Measurements from ENCODE around the gene TBC1D2. TPM values are rescaled to one million over a fixed set of nuclear protein-coding genes. Genes with fewer than 3 reads are reported as not detected.
A peak's percentile ranks its signal among the peaks of the same experiment; 100 is the strongest.
"Not testable (repeated sequence)": the region's sequence is repeated elsewhere in the genome, so short reads cannot be mapped to it uniquely, and the experiment has no call there.

TBC1D2 gene, protein sequence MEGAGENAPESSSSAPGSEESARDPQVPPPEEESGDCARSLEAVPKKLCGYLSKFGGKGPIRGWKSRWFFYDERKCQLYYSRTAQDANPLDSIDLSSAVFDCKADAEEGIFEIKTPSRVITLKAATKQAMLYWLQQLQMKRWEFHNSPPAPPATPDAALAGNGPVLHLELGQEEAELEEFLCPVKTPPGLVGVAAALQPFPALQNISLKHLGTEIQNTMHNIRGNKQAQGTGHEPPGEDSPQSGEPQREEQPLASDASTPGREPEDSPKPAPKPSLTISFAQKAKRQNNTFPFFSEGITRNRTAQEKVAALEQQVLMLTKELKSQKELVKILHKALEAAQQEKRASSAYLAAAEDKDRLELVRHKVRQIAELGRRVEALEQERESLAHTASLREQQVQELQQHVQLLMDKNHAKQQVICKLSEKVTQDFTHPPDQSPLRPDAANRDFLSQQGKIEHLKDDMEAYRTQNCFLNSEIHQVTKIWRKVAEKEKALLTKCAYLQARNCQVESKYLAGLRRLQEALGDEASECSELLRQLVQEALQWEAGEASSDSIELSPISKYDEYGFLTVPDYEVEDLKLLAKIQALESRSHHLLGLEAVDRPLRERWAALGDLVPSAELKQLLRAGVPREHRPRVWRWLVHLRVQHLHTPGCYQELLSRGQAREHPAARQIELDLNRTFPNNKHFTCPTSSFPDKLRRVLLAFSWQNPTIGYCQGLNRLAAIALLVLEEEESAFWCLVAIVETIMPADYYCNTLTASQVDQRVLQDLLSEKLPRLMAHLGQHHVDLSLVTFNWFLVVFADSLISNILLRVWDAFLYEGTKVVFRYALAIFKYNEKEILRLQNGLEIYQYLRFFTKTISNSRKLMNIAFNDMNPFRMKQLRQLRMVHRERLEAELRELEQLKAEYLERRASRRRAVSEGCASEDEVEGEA
- 4.0 and 4.8 TPM in 2 replicates for total RNA-seq

DNA sequence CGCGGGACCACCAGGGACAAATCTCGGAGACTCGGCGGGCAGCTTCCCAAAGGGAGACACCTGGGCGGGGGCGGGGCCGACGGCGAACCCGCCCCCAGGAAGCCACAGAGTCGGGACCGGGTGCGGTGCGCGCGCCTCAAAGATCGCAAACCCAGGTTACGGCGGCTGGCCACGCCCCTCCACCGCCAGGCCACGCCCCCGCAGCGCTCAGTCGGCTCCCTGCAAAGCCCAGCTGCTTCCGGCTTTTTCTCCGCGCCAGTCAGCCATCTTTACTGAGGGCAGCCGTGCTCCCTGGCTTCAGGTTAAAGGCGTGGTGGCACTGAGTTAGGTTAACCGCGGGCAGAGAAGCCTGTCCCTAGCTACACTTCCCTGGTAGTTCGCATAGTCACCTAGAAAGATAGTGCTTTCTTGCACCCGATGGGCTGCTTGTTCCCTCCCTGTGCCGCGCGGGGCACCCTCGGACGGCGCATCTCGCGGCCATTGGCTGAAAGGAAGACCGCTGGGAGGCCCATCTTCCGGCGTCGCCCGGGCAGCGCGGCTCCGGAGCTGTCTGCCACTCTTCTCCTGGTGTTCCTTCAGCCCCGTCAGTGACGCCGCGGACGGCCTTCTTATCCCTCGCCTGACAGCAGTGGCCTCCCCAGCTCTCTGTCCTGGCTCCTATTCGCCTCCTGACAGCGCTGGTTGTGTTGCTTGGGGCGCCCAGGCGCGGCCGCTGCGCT lies at the start of gene TBC1D2:
TBC1D2 (minus strand) TSS at position 72 of the 719 bp plus-strand sequence. CDS start 108 bp downstream, outside the sequence.
- peak; percentile 96 for DNase-seq

DNA sequence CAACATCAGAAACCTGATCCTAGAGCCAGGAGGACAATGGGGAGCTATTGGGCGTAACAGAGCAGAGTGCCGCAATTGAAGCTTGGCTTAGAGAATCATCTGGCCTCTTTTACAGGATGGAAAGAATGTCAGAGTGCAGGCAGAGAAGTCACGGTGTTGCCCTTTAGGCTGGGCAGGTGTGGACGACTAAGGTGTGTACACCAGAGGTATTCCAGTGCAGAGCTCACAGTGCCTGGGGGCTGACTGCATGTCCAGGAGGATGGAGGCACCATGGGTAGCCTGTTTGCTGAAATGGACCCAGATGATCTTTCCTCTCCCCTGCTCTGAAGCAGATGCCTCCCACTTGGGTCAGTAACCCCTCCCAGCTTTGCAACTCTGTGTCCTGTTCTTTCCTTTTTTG lies 48.9 kb upstream of the TBC1D2 start:
- no peak for DNase-seq

DNA sequence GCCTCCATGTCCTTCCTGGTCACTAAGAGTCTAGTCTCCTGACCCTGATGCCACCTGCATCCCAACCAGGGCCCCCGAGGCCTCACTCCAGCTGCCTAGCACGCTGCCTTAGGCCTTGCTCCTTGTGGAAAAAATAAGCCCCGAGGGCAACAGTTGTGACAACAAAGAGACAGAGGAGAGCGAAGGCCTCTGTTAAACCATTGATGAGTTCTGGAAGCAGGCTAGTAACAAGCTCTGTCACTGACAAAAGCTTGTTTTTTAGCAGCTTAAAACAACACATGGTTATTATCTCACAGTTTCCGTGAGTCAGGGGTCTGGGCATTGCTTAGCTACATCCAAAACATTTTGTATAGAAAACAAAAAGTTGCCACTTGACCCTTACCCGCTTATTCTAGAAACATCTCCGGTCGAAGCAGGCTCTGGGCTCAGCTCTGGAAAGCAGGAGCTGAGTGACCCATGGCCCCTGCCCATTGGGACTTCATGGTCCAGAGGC lies 48.2 kb upstream of the TBC1D2 start:
- peak; percentile 20 for DNase-seq

DNA sequence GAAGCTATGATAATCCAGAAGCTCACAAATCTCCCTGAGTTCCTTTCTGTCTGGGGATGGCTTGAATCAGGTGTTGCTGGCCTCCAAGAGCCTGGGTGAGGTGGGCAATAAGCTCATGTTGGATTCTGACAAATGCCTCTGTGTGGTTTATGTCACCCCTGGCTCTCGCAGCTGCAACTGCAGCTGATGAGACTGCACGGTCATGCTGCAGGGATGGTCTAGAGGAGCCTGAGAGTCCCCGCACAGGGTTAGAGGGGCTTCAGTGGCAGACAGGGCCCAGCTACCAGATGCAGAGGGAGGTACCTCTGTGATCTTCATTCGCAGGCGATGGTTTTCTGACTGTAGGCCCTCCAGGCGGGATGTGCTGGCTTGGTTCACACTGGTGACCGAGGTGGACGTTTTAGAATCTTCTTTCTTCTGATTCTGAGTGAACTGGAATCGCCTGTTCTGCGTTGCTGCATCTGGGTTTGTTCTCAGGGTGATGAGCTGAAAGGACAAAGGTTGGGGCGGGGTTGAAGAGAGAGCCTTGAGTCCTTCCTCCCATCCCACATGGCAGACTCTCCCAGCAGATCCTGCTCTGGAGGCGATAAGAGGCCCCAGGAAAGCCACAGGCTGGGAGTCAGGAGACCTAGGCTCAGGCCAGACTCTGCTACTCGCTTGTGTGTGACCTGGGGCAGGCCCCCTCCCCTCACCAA lies 47.6 kb upstream of the TBC1D2 start:
- DNase-seq = no peak

DNA sequence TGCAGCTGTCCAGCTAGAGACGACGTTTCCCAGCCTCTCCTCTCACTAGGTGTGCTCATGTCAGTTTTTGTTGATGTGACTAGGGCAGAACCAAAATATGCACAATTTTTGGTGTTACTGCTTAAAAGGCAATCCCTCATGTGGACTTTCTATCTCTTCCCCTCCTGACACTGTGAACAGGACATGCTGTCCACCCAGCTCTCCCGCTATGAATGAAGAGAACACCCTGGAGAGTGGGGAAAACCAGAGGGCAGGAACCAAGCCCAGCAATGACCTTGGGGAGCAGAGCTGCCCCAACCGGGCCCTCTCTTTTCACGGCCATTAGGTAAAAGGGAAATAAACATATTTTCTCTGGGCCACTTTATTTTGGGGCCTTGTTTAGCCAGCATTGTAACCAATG lies 46.7 kb upstream of the TBC1D2 start:
- no peak for DNase-seq

DNA sequence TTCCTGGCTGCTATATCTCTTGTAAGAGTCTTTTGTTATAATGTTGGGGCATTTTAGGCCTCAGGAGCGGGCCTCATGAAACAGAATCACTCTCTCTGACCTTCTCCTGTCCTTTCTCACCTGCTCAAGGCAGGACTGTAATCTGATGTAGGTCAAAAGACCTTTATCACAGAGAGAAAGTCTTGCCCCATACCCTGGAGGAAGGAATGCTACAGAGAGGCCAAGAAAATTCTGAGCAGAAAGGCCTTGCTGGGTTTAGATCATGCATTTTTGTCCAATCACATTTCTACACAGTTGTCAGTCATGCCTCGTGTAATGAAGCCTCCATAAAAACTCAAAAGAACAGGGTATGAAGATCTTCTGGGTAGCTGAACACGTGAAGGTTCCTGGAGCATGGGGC lies 45.2 kb upstream of the TBC1D2 start:
- no peak for DNase-seq

DNA sequence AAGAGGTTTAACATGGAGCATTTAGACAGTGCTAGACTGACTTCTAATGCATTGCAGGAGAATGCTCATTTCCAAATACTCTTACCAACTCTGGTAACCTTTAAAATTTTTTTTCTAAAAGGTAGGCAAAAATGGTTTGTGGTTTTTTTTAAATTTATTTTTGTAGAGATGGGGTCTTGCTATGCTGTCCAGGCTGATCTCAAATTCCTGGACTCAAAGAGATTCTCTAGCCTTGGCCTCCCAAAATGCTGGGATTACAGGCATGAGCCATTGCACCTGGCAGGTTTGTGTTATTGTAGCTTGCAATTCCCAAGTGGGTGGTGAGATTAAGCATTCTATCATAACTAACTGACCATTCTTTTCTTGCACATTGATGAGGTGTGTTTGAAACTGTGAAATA lies 43.0 kb upstream of the TBC1D2 start:
- DNase-seq = no peak

DNA sequence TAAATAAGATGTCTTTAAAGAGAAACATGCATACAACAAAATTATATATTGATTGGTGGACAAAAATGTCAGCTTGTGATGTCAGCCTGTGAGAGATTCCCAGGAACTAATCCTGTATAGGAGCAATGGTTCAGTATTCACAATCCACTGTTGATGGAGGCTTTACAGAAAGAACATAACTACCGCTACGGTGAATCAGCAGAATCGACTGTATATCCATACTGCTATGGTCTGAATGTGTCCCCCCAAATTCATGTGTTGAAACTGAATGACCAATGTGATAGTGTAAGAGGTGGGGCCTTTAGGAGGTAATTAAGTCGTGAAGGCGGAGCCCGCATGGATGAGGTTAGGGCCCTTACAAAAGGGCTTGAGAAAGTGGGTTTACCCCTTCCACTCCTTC lies 40.4 kb upstream of the TBC1D2 start:
- DNase-seq = no peak

DNA sequence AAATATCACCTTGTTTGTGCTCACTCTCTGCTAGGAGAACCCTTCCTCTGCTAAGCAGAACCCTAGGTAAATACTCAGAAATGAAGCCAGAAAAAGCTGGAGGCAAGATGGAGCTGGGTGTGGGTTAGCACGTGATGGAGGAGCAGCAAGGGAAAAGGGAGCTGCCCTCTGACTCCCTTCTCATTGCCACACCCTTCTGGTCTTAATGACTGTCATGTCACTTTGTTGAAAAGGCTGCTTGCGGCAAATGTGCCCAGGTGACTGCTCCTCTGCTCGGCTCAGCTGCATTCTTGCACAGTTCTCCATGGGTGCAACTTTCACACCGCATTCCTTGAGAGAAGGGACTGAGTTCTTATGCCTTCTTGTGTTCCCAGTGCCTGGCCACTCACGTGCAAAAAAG lies 36.4 kb upstream of the TBC1D2 start:
- no peak for DNase-seq

DNA sequence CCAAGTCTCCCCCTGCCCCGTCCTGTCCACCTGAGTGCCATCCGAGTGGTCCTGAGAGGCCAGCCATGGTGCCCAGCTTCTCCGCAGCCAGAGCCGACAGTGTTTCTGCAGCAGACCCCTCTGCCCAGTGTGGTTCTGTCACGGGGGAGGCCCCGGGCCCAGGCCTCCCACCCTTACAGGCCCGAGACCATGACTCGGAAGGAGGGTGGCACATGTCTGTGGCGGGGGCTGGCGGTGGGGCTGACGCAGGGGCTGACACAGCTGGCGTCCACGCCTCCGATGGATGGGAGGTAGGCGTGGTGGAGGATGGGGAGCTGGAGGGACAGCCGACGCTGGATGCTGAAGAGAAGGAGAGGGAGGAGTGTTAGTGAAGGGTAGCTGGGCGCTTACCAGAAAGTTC lies 35.0 kb upstream of the TBC1D2 start:
- DNase-seq = no peak

DNA sequence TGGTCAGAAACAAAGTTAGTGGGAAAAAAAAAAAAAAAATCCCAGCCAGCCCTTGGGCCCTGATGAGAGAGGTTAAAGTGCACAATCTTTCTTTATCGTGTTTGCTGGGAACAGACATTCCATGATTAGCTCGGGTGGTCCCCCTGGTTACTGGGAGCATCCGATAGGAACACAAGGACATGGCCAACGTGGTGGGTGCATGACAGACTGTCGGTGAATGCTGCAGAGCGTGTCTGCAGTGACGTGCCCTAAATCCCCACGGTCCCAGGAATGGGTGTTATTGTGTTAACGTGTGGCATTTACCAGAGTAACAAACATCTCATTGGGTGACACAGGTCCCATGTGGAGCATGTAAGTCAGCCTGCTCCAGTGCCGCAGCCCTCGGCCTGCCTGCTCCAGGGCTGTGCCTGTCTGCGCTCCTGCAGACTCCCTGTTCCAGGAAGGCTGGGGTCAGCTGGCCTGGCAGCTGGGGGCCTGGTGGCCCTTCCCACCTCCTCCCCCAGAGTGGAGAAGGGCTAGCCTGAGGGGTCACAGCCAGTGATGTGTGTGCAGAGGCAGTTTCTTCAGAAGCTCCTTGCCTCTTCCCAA lies 34.3 kb upstream of the TBC1D2 start:
- no peak for DNase-seq

DNA sequence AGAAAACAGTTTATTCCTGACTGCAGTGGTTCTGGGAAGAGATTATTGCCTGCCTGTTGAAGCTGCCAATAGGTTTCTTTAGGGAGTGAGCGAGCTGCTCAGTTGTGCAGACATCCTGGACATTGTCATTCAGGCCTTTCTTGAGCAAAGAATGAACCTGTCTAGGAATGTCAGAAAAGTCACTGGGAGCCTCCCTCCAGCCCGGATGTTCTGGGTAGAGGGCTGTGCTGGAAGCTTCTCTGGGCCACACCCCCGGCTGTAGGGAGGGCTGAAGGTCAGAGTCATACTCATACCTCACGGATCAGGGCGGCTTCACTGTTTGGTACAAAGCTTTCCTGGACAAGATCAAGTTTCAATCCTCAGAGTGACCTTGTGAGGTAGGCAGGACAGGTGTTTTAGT lies 33.4 kb upstream of the TBC1D2 start:
- no peak for DNase-seq

DNA sequence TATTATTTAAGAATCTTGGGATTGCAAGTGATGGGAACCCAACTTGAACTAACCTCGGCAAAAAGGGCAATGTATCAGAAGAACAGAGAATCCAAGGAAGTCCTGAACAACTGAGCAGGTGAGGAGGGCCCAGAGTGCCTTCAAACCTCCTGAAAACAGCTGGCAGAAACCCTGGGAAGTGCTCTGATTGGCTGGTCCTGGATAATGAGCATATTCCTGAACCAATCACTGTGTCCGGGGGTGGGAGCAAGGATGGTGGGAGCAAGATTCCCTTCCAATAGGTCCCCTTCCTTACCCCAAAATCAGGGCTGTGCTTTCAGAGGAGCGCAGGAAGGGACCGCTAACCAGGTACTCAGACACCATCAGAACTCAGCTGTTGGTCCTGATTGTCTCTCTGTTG lies 31.9 kb upstream of the TBC1D2 start:
- DNase-seq = no peak

DNA sequence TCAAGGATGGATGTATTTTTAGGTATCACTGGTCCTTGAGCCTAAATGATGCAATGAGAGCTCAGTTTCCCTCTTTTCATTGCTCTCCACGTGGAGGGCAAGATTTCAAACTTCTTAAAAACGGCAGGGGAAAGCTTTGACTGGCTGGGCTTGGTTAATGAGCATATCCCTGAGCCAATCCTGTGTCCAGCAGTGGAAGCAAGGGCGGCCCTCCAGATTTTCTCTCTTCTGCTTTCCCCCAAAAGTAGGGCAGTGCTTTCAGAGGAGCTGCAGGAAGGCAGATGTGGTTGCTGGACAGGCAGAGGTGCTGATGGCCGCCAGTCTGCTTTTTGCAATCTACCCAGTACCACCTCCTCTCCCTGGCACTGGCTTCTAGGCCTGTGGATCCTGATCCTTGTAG lies 30.0 kb upstream of the TBC1D2 start:
- DNase-seq = no peak

DNA sequence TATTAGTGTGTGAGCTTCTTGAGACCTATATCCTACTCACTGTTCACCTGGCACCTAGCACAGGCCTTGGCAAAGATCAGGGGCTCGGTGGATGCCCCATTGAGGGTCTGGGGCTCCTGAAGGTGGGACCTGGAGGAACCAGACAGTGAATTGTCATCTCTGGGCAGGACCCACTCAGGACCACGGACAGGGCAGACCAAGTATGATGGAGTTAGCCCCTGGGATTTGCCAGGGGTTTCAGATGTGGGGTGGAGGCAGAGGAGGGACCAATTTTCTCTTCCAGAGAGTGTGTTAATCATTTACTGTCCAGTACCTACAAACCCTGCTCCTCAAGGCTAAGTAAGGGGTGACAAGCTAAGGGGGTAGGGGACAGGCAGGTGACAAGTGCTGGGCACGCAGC lies 29.3 kb upstream of the TBC1D2 start:
- no peak for DNase-seq

DNA sequence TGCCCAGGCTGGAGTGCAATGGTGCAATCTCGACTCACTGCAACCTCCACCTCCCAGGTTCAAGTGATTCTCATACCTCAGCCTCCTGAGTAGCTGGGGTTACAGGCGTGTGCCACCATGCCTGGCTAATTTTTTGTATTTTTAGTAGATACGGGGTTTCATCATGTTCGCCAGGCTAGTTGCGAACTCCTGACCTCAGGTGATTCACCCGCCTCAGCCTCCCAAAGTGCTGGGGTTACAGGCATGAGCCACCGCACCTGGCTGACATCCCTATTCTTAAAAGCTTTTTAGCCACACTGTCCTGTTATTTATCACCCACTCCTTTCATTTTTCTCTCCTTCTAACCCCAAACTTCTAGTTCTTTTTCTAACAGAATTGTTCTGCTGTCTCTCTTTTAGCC lies 27.7 kb upstream of the TBC1D2 start:
- DNase-seq = not testable (repeated sequence)

DNA sequence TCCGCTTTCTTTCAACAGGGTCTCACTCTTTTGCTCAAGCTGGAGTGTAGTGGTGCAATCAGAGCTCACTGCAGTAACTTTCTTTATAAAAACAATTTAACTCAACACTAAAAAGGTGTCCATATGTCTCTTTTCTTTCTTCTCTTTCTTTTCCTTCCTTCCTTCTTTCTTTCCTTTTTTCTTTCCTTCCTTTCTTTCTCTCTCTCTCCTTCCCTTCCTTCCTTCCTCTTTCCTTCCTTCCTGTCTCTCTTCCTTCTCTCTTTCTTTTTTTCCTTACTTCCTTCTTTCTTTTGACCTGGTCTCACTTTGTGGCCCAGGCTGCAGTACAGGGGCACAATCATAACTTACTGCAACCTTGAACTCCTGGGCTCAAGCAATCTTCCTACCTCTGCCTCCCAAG lies 25.8 kb upstream of the TBC1D2 start:
- no peak for DNase-seq

DNA sequence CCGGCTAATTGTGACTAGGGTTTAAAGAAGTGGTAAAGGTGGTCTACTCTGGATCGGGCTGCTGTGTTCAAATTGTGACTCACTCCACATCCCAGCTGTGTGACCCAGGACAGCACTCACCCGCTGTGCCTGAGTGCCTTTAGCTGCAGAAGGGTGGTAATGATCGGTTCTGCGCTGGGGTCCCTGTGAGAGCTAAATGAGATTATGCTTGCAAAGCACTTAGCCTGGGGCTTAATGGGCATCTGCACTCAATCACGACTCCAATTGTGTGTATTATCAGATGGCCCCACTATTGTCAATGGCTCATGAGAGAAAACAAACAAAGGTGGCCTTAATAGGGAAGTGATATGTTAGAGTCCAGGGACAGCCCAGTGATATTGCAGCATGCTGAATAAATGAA lies 25.1 kb upstream of the TBC1D2 start:
- DNase-seq = no peak

DNA sequence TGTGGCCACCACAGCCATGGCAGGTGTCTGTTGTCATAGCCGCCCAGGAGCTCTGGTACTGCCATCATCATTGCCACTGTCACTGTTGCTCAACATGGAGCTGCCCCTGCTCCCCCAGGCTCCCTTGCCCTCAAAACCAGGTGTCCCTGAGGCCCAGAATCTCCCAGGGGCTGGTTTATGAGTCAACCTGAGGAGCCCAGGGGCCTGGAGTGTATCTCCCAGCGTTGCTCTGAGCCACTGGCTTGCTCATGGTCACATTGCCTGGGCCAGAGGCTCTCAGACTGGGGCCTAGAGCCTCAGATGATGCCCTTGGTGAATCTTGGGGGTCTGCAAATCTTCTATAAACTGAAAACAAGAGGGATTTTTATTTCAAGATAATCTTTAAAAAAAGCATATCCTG lies 24.7 kb upstream of the TBC1D2 start:
- no peak for DNase-seq

DNA sequence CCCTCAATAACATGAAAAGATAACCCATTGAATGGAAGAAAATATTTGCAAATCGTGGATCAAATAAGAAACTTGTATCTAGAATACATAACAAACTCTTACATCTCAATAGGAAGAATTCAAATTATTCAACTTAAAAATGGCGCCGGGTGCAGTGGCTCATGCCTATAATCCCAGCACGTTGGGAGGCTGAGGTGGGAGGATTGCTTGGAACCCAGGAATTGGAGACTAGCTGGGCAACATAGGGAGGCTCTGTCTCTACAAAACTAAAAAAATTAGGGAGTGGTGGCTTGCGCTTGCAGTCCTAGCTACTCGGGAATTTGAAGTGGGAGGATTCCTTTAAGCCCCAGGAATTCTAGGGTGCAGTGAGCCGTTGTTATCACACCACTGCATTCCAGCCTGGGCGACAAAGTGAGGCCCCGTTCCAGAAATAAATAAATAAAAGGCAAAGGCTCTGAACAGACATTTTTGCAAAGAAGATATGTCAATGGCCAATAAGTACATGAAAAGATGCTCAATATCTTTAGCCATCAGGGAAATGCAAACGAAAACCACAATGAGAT lies 21.5 kb upstream of the TBC1D2 start:
- DNase-seq = no peak

DNA sequence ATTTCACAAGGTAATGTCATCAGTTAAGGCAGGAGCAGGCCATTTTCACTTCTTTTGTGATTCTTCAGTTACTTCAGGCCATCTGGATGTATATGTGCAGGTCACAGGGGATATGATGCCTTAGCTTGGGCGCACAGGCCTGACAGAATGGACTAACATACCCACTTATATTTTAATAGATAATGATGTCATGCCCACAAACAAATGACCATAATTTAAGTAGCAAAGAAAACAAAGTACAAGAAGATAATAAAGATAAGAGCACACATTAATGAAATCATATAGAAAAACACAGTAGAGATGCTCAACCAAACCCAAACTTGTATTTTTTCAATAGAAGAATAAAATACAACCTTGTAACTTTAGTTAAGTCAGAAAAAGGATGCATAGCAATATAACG lies 19.7 kb upstream of the TBC1D2 start:
- DNase-seq = no peak

DNA sequence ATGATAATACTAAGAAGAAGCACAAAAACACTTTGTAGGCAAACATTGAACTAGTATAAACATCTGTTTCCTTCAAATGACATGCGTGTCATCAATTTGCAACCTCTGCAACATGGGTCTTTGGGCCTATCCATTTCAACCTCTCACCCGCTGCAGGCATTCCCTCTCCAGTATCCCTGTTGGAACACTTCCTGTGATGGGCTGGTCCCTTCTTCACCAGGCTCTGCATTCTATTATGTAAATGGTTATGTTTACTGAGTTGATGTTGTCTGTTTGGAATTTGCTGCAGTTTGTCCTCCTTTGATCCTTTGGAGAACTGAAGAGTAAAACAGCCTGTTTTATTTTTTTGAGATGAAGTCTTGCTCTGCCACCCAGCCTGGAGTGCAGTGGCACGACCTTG lies 16.6 kb upstream of the TBC1D2 start:
- DNase-seq = no peak
